Mammary epithelial cell (primary cell): ENCODE data around the gene CNN3.

Experiments
- CTCF ChIP-seq, 2 donors: IDR thresholded peaks in 1 of 2; conservative IDR thresholded peaks in 1 of 2; 2 replicates each; pipeline ENCODE4 v1.5.1; 2011 to 2012; ENCODE audit warnings: inconsistent platforms in 2 of 2, low read length in 2 of 2, mild to moderate bottlenecking in 2 of 2, control low read depth in 1 of 2, low read depth in 1 of 2; ENCODE audit not compliant: insufficient read depth in 1 of 2; ENCODE audit errors: extremely low read depth in 1 of 2
- EZH2 ChIP-seq: IDR thresholded peaks from 2 replicates; pipeline ENCODE4 v1.6.1; 2012; ENCODE audit warnings: low read length, inconsistent platforms, borderline replicate concordance

- TF ChIP-seq EZH2 (no peak), CTCF (conservative IDR thresholded peaks at IDR 0.05 in 1 of 2, IDR thresholded peaks at IDR 0.05 in 1 of 2; ENCODE audit: extremely low read depth in 1 of 2, insufficient read depth in 1 of 2, low read depth in 1 of 2, low read length in 2 of 2) (no peak)
Measured at GRCh38 chr1:94953746-94954145, 26.8 kb upstream of the CNN3 start.
